Measurements from ENCODE around the gene PLA1A. TPM values are rescaled to one million over a fixed set of nuclear protein-coding genes. Genes with fewer than 3 reads are reported as not detected.

The PLA1A gene
- total RNA-seq, 1 donor from 2014 or later: 13.1 TPM

DNA sequence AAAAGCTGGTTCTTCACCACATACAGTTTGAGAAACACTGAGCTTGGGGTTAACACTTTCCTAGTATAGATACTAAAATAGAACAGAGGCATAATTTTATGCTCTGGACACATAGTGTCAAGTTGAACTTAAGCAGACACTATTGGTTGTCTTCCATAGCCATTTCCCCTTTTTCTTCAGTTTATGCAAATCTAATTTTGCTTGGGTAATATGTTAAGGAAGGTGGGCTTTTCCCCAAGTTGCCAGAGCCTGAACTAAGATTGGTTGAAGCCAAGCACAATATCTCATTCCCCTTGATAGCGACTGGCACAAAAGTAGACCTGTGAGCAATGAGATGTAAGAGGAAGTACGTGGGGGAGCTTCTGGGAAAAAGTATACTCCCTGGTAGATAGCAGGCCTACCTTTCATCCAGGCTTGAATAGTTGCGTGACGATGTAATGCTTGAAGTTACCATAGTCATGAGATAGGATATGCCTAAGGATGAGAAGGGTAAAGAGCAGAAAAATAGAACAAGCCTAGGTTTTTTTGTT is 67.2 kb downstream of the PLA1A start:
- H3K27ac ChIP-seq: no peak overlapping the region
- H3K27me3 ChIP-seq (ENCODE audit: low read depth): no peaks in the 10 kb centered on the region
- no peak for DNase-seq
- no peaks in the 10 kb centered on the region for H3K9me3 ChIP-seq
- no peak for ATAC-seq
- peaks cover 22% of the 10 kb centered on the region for H3K36me3 ChIP-seq
- TF ChIP-seq, protein P1, sequence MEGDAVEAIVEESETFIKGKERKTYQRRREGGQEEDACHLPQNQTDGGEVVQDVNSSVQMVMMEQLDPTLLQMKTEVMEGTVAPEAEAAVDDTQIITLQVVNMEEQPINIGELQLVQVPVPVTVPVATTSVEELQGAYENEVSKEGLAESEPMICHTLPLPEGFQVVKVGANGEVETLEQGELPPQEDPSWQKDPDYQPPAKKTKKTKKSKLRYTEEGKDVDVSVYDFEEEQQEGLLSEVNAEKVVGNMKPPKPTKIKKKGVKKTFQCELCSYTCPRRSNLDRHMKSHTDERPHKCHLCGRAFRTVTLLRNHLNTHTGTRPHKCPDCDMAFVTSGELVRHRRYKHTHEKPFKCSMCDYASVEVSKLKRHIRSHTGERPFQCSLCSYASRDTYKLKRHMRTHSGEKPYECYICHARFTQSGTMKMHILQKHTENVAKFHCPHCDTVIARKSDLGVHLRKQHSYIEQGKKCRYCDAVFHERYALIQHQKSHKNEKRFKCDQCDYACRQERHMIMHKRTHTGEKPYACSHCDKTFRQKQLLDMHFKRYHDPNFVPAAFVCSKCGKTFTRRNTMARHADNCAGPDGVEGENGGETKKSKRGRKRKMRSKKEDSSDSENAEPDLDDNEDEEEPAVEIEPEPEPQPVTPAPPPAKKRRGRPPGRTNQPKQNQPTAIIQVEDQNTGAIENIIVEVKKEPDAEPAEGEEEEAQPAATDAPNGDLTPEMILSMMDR (IDR thresholded peaks at IDR 0.05): no peak
- intact Hi-C loops (cut with DNase I): no loop called here
- no peak overlapping the region for H3K4me3 ChIP-seq
- H3K4me1 ChIP-seq: peaks cover 13% of the 10 kb centered on the region

DNA sequence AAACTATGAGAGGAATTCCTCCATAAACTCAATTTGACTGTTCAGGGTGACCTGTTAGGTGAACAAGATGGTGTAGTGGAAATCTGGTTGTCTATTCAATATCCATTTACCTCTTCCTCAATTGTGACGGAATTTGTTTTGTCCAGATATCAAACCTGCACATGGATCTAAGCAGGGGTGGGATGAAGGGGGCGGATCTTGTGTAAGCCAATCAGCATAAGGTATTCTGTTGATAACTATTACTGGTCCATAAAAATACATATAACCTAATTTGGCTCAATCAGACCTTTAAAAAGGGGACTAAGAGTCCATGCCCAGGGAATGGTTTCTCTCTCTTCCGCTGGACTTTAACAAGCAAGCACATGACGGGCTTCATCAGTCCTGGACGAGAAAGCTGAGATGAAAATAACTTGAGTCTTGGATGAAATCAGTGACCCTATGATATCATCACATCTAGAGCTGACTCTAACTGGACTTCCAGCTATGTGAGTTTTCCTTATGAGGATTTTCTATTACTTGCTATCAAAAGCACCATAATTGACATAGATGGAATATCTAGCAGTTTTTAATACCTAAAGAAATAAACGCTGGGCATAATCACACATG is 68.4 kb downstream of the PLA1A start:
- Histone ChIP-seq H3K36me3 (peaks cover 31% of the 10 kb centered on the region), H3K4me1 (peaks cover 14% of the 10 kb centered on the region), H3K4me3 (no peak overlapping the region), H3K27me3 (ENCODE audit: low read depth) (no peaks in the 10 kb centered on the region), H3K27ac (no peak overlapping the region), H3K9me3 (no peaks in the 10 kb centered on the region)
- no peak for ATAC-seq
- TF ChIP-seq, protein P1 (IDR thresholded peaks at IDR 0.05): no peak
- no peak for DNase-seq
- intact Hi-C loops (cut with DNase I): no loop called here

DNA sequence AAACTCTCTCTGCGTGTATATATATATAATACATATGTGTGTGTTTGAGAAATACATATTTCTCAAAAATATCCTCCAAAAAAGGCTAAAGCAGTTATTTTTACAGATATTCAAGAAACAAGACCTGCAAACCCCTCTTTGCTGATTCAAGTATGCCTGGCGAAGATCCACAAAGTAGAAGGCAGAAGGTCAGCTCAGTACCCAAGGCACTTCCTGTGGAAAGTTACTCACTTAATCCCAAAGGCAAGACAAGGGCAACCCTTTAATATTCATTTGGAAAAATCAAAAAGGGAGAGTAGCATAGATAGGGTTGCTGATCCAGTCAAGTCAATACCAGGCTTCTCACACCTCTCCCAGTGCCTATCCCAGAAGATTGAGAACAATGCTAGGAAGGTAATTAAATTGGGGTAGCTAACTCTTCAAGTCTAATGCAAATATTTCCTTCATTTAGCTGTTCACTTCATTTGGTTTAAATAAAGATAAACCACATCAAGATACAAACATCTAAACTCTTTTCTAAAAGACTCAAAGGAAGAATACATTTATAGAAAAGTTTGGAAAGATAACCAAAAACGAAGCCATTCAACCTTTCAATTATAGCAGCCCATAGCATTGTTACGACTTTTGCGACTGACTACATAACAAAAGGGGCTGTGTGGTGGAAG is 72.4 kb downstream of the PLA1A start:
- TF ChIP-seq, protein P1 (IDR thresholded peaks at IDR 0.05): no peak
- ATAC-seq: no peak
- H3K36me3 ChIP-seq: peaks cover 71% of the 10 kb centered on the region
- no peaks in the 10 kb centered on the region for H3K27me3 ChIP-seq (ENCODE audit: low read depth)
- H3K4me3 ChIP-seq: no peak overlapping the region
- intact Hi-C loops (cut with DNase I): no loop called here
- H3K27ac ChIP-seq: no peak overlapping the region
- H3K9me3 ChIP-seq: no peaks in the 10 kb centered on the region
- H3K4me1 ChIP-seq: peaks cover 13% of the 10 kb centered on the region
- no peak for DNase-seq

DNA sequence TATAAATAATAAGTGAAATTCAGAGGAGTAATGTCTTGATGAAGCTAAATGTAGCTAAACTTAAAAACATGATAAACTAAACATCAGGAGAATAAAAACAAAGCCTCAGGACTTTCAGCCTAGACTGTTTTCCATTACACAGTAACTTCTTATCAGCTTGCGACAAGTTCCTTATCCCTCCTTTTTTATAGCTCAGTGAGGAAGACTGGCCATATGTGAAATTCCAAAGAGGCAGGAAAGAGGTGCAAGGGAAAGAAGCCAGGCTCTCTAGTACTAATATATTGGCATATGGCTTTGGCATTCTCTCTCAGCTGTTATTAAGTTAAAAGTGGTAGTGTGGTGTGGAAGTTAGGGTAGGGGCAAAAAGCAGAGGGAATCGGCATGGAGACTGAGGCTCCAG is 75.1 kb downstream of the PLA1A start:
- DNase-seq (no peak), ATAC-seq (no peak)
- no peak overlapping the region for H3K27ac ChIP-seq
- no peak overlapping the region for H3K4me3 ChIP-seq
- intact Hi-C loops (cut with DNase I): no loop called here
- TF ChIP-seq, protein P1 (IDR thresholded peaks at IDR 0.05): no peak
- H3K4me1 ChIP-seq: peaks cover 25% of the 10 kb centered on the region
- no peaks in the 10 kb centered on the region for H3K9me3 ChIP-seq
- H3K36me3 ChIP-seq: peaks cover 72% of the 10 kb centered on the region
- H3K27me3 ChIP-seq (ENCODE audit: low read depth): no peaks in the 10 kb centered on the region

DNA sequence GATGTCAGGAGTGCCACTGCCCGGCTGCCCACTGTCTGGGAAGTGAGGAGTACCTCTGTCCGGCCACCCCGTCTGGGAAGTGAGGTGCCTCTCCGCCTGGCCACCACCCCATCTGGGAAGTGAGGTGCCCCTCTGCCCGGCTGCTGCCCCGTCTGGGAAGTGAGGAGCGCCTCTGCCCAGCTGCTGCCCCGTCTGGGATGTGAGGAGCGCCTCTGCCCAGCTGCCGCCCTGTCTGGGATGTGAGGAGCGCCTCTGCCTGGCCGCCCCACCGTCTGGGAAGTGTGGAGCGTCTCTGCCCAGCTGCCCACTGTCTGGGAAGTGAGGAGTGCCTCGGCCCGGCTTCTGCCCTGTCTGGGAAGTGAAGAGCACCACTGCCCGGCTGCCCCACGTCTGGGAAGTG is 76.2 kb downstream of the PLA1A start:
- TF ChIP-seq, protein P1 (IDR thresholded peaks at IDR 0.05): no peak
- H3K36me3 ChIP-seq: peaks cover 61% of the 10 kb centered on the region
- intact Hi-C loops (cut with DNase I): no loop called here

More for the DNA sequence above, 76.2 kb downstream of the PLA1A start:
- ATAC-seq (no peak), DNase-seq (no peak)
- peaks cover 30% of the 10 kb centered on the region for H3K4me1 ChIP-seq
- H3K4me3 ChIP-seq: no peak overlapping the region
- no peaks in the 10 kb centered on the region for H3K27me3 ChIP-seq (ENCODE audit: low read depth)
- no peaks in the 10 kb centered on the region for H3K9me3 ChIP-seq
- no peak overlapping the region for H3K27ac ChIP-seq

Data from lower lobe of right lung (tissue), 2 donors.